HepG2 (cell line): ENCODE measurements around the gene TMEM235. TPM values are rescaled to one million over a fixed set of nuclear protein-coding genes. Genes with fewer than 3 reads are reported as not detected.

Experiments used
- AGO1 ChIP-seq: fragments of 200-400 bp; formaldehyde crosslinking; IDR thresholded peaks from 2 replicates; pipeline ENCODE4 v1.6.1; 2017; ENCODE audit warnings: mild to moderate bottlenecking, low read depth, low read length, moderate library complexity; ENCODE audit not compliant: poor library complexity, severe bottlenecking
- ELF3 ChIP-seq: IDR thresholded peaks from 2 replicates; pipeline ENCODE4 v1.6.1; 2016; ENCODE audit warnings: missing genetic modification reagents, missing compliant biosample characterization
- FOSL1 ChIP-seq: sonication (generic); formaldehyde crosslinking; IDR thresholded peaks from 2 replicates; pipeline ENCODE4 v1.9.0; 2021; ENCODE audit warnings: missing genetic modification reagents, borderline replicate concordance
- ISL2 ChIP-seq: sonication (generic); formaldehyde crosslinking; IDR thresholded peaks from 2 replicates; pipeline ENCODE4 v1.5.0; 2020; ENCODE audit warnings: missing genetic modification reagents
- NCOA2 ChIP-seq: sonication (generic); formaldehyde crosslinking; IDR thresholded peaks from 2 replicates; pipeline ENCODE4 v1.8.0; 2022; ENCODE audit warnings: inconsistent platforms
- NKX3-1 ChIP-seq: sonication (generic); formaldehyde crosslinking; IDR thresholded peaks from 2 replicates; pipeline ENCODE4 v1.5.0; 2020; ENCODE audit warnings: missing genetic modification reagents
- NR1H2 ChIP-seq: sonication (generic); formaldehyde crosslinking; IDR thresholded peaks from 2 replicates; pipeline ENCODE4 v1.8.1; 2022; ENCODE audit warnings: low read depth, missing genetic modification reagents, borderline replicate concordance
- PITX1 ChIP-seq: sonication (generic); formaldehyde crosslinking; IDR thresholded peaks from 2 replicates; pipeline ENCODE4 v1.5.1; 2020; ENCODE audit warnings: mild to moderate bottlenecking, missing genetic modification reagents
- RORA ChIP-seq: sonication (generic); formaldehyde crosslinking; IDR thresholded peaks from 2 replicates; pipeline ENCODE4 v1.5.0; 2020; ENCODE audit warnings: mild to moderate bottlenecking, missing genetic modification reagents, moderate library complexity
- RXRA ChIP-seq: sonication (generic); formaldehyde crosslinking; IDR thresholded peaks from 2 replicates; pipeline ENCODE4 v1.5.1; 2020; ENCODE audit warnings: missing genetic modification reagents
- SOX13 ChIP-seq, 3 experiments: fragments of 450-650 bp in 1 of 3; sonication (generic) in 1 of 3; formaldehyde crosslinking in 1 of 3; IDR thresholded peaks in 2 of 3; conservative IDR thresholded peaks in 1 of 3; 2 replicates each; pipeline versions ENCODE4 v1.5.0 to v1.6.1; 2016 to 2020; ENCODE audit warnings: antibody characterized with exemption in 1 of 3, mild to moderate bottlenecking in 1 of 3, missing compliant biosample characterization in 1 of 3, missing genetic modification reagents in 1 of 3, moderate library complexity in 1 of 3
- TAF15 ChIP-seq: fragments of 200-400 bp; formaldehyde crosslinking; IDR thresholded peaks from one replicate; pipeline ENCODE4 v1.6.1; 2018; ENCODE audit warnings: mild to moderate bottlenecking, low read depth, low read length; ENCODE audit not compliant: poor library complexity, severe bottlenecking
- ZNF121 ChIP-seq: sonication (generic); formaldehyde crosslinking; IDR thresholded peaks from 2 replicates; pipeline ENCODE4 v1.5.0; 2020; ENCODE audit warnings: mild to moderate bottlenecking, missing genetic modification reagents
- ZNF605 ChIP-seq: sonication (generic); formaldehyde crosslinking; IDR thresholded peaks from 2 replicates; pipeline ENCODE4 v1.8.0; 2022; ENCODE audit warnings: mild to moderate bottlenecking, missing genetic modification reagents
- ZNF747 ChIP-seq: sonication (generic); formaldehyde crosslinking; IDR thresholded peaks from 2 replicates; pipeline ENCODE4 v1.8.1; 2023; ENCODE audit warnings: missing genetic modification reagents, mild to moderate bottlenecking, borderline replicate concordance
- ZNF768 ChIP-seq: sonication (generic); formaldehyde crosslinking; IDR thresholded peaks from 2 replicates; pipeline ENCODE4 v1.4.0; 2020; ENCODE audit warnings: missing genetic modification reagents
- ZNF777 ChIP-seq: sonication (generic); formaldehyde crosslinking; IDR thresholded peaks from 2 replicates; pipeline ENCODE4 v1.4.0; 2020; ENCODE audit warnings: missing genetic modification reagents
- polyA plus RNA-seq, 8 experiments: library from polyadenylated mRNA; depleted of rRNA in 3 of 8; stranded (reverse) in 7 of 8; unstranded in 1 of 8; fragments of >200 nt; fragmentation: Illumina TruSeq in 4 of 8; extraction: Trizol in 4 of 8; gene quantifications; 2 replicates each; pipeline versions ENCODE4 v1.2.1 to v1.2.3, GENCODE V29; 2011 to 2016; ENCODE audit warnings: low read depth in 4 of 8, missing spikeins in 1 of 8, mixed read lengths in 1 of 8; ENCODE audit not compliant: insufficient read depth in 1 of 8
- total RNA-seq, 5 experiments: library from RNA; depleted of rRNA; stranded (reverse); fragments of >200 nt; fragmentation: Illumina TruSeq; extraction: Trizol; gene quantifications; 2 replicates each; pipeline ENCODE4 v1.2.3, GENCODE V29; 2016; ENCODE audit warnings: low read depth in 1 of 5
- TF ChIP-seq, protein P1 (sequence below), 2 experiments: sonication (generic) in 1 of 2; formaldehyde crosslinking in 1 of 2; IDR thresholded peaks; 2 replicates each; pipeline versions ENCODE4 v1.4.0 to v1.6.1; 2018 to 2020; ENCODE audit warnings: missing genetic modification reagents in 2 of 2, borderline replicate concordance in 1 of 2, low read depth in 1 of 2, mild to moderate bottlenecking in 1 of 2, missing biosample characterization in 1 of 2
- TF ChIP-seq, protein P2 (sequence below): sonication (generic); formaldehyde crosslinking; IDR thresholded peaks from 2 replicates; pipeline ENCODE4 v1.4.0; 2020; ENCODE audit warnings: low read depth, mild to moderate bottlenecking, missing genetic modification reagents
- TF ChIP-seq, protein P3 (sequence below): IDR thresholded peaks from 2 replicates; pipeline ENCODE4 v1.6.1; 2016; ENCODE audit warnings: low read depth, borderline replicate concordance
- TF ChIP-seq, protein P4 (sequence below): sonication (generic); formaldehyde crosslinking; IDR thresholded peaks from 2 replicates; pipeline ENCODE4 v1.4.0; 2020; ENCODE audit warnings: mild to moderate bottlenecking, missing genetic modification reagents
- TF ChIP-seq, protein P5 (sequence below): sonication (generic); formaldehyde crosslinking; IDR thresholded peaks from 2 replicates; pipeline ENCODE4 v1.9.0; 2021; ENCODE audit warnings: missing genetic modification reagents, mild to moderate bottlenecking, borderline replicate concordance

TMEM235 gene
- total and polyA plus RNA-seq, 2 of the 13 experiments (the other 11 are each of a cell fraction or from before 2014, with no cell fraction given), result not detected

DNA sequence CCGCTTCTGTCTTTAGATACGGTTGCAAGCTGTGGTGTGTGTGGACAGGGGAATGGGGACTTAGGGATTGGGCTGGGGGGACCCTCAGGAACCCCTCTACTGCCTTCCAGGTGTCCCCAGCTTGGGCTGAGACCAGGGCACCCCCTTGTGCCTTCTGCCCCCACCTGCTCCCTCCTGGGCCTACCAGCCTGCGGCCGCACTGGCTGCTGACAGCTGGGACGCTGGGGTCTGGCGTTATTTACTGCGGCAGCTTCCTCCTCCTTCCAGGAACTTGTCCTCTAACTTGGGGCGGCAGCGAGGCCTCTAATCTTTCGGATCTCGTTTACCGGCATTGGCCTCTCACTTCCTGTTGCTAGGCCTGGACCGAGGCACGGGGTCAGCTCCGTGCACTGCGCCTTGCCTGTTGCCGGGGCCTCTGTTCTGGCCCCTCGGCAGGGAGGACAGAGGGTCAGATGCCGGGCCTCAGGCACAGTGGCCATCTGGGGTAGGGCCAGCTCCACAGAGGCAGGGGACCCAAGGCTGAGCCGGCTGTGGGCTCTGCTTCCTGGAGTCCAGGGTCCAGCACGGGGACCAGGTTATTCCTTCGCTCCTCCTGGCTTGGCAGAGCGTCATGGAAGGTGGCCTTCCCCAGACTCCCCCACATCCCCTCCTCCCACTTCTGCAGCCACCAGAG, 31.8 kb downstream of the TMEM235 start (continued):
- TF ChIP-seq, protein P1, sequence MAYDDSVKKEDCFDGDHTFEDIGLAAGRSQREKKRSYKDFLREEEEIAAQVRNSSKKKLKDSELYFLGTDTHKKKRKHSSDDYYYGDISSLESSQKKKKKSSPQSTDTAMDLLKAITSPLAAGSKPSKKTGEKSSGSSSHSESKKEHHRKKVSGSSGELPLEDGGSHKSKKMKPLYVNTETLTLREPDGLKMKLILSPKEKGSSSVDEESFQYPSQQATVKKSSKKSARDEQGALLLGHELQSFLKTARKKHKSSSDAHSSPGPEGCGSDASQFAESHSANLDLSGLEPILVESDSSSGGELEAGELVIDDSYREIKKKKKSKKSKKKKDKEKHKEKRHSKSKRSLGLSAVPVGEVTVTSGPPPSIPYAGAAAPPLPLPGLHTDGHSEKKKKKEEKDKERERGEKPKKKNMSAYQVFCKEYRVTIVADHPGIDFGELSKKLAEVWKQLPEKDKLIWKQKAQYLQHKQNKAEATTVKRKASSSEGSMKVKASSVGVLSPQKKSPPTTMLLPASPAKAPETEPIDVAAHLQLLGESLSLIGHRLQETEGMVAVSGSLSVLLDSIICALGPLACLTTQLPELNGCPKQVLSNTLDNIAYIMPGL (CRISPR knock-in tag; IDR thresholded peaks at IDR 0.05; ENCODE audit: borderline replicate concordance in 1 of 2, low read depth in 1 of 2), result peak; percentile 48 to 68; a peak in 1 of 4 replicates
- TF ChIP-seq RXRA (peak; percentile 89), ZNF768 (peak; percentile 39; the same call in 1 of the 2 replicates), PITX1 (CRISPR knock-in tag) (peak; percentile 39; the same call in 1 of the 2 replicates), ISL2 (CRISPR knock-in tag) (peak; percentile 19; the same call in 1 of the 2 replicates), AGO1 (no peak), ZNF121 (CRISPR knock-in tag) (0 out of 2 replicates have a peak, but pooled peaks have one; percentile 45), FOSL1 (CRISPR knock-in tag) (no peak), TAF15 (no peak), ZNF605 (CRISPR knock-in tag) (peak; percentile 52; the same call in 1 of the 2 replicates), ELF3 (CRISPR knock-in tag) (peak; percentile 99), ZNF777 (CRISPR knock-in tag) (no peak), NR1H2 (no peak), NKX3-1 (CRISPR knock-in tag) (no peak), SOX13 (IDR thresholded peaks at IDR 0.05) (no peak), SOX13 (CRISPR knock-in tag; conservative IDR thresholded peaks at IDR 0.05 in 1 of 2, IDR thresholded peaks at IDR 0.05 in 1 of 2) (peak in 1 of 2 experiments; percentile 68; a peak in 1 of 4 replicates), RORA (no peak), NCOA2 (peak; percentile 84; the same call in 1 of the 2 replicates), ZNF747 (CRISPR knock-in tag) (no peak)
- TF ChIP-seq, protein P2, sequence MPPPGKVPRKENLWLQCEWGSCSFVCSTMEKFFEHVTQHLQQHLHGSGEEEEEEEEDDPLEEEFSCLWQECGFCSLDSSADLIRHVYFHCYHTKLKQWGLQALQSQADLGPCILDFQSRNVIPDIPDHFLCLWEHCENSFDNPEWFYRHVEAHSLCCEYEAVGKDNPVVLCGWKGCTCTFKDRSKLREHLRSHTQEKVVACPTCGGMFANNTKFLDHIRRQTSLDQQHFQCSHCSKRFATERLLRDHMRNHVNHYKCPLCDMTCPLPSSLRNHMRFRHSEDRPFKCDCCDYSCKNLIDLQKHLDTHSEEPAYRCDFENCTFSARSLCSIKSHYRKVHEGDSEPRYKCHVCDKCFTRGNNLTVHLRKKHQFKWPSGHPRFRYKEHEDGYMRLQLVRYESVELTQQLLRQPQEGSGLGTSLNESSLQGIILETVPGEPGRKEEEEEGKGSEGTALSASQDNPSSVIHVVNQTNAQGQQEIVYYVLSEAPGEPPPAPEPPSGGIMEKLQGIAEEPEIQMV (CRISPR knock-in tag), result 0 out of 2 replicates have a peak, but pooled peaks have one; percentile 18
- TF ChIP-seq, protein P3, sequence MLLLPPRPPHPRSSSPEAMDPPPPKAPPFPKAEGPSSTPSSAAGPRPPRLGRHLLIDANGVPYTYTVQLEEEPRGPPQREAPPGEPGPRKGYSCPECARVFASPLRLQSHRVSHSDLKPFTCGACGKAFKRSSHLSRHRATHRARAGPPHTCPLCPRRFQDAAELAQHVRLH (CRISPR knock-in tag), result peak; percentile 51
- TF ChIP-seq, protein P4, sequence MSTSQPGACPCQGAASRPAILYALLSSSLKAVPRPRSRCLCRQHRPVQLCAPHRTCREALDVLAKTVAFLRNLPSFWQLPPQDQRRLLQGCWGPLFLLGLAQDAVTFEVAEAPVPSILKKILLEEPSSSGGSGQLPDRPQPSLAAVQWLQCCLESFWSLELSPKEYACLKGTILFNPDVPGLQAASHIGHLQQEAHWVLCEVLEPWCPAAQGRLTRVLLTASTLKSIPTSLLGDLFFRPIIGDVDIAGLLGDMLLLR (CRISPR knock-in tag), result no peak
- TF ChIP-seq, protein P5, sequence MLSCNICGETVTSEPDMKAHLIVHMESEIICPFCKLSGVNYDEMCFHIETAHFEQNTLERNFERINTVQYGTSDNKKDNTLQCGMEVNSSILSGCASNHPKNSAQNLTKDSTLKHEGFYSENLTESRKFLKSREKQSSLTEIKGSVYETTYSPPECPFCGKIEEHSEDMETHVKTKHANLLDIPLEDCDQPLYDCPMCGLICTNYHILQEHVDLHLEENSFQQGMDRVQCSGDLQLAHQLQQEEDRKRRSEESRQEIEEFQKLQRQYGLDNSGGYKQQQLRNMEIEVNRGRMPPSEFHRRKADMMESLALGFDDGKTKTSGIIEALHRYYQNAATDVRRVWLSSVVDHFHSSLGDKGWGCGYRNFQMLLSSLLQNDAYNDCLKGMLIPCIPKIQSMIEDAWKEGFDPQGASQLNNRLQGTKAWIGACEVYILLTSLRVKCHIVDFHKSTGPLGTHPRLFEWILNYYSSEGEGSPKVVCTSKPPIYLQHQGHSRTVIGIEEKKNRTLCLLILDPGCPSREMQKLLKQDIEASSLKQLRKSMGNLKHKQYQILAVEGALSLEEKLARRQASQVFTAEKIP (CRISPR knock-in tag), result no peak
